ENCODE measurements around the gene GASK1A. TPM values are rescaled to one million over a fixed set of nuclear protein-coding genes. Genes with fewer than 3 reads are reported as not detected.

Gene GASK1A
- polyA plus RNA-seq, 2 of the 4 experiments (the other 2 are of a cell fraction), result not detected

DNA sequence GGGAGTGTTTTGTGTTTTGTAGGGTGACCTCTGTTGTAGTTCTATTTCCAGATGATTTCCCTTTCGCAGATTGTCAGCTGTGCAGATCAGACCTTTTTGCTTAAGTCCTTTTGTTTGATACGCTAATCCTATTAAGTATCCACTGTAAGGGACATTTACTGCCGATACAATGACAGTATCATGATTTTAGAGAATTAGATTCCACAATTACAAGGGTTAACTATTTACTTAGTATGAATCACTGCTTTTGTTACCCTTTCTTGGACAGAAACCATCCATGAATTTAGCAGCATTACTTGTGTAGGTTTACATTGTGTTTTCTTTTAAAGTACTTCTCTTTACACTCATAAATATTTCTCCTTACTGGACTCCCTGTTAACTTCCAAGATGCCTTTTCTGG, 41.8 kb upstream of the GASK1A start (continued):
- TF ChIP-seq BHLHE40 (IDR thresholded peaks at IDR 0.05; ENCODE audit: low read depth, low read length) (no peak), MAZ (IDR thresholded peaks at IDR 0.05; ENCODE audit: borderline replicate concordance, low read depth, low read length) (no peak), PBX3 (IDR thresholded peaks at IDR 0.05) (no peak), MAFK (IDR thresholded peaks at IDR 0.05; ENCODE audit: partially characterized antibody) (no peak), FOXS1 (CRISPR knock-in tag; IDR thresholded peaks at IDR 0.05) (no peak), NPAS2 (CRISPR knock-in tag; IDR thresholded peaks at IDR 0.05; ENCODE audit: borderline replicate concordance) (no peak), HOXA7 (CRISPR knock-in tag; IDR thresholded peaks at IDR 0.05) (no peak), JUNB (IDR thresholded peaks at IDR 0.05) (no peak), NFE2L2 (conservative IDR thresholded peaks at IDR 0.05; ENCODE audit: low read length) (no peak), HOXB5 (CRISPR knock-in tag; IDR thresholded peaks at IDR 0.05) (no peak)

DNA sequence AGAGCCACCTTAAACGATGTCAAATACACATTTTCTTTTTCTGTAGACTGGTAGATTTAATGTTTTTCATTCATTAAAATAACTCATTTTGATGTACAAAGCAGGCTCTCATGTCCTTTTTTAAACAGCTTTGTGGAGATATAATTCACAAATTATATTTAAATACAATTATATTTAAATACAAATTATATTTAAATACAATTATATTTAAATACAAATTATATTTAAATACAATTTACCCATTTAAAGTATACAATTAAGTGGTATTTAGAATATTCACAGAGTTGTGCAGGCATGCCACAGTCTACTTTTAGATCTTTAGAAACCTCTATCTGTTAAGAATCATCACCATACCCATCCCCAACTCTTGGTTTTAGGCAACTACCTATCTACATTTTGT, 36.4 kb upstream of the GASK1A start:
- ATAC-seq, result no peak
- no peak for FAIRE-seq
- 0% methylated on average over 1 of the region's 1 CpG for WGBS (ENCODE audit: missing lambda C conversion rate)
- no peak for TF ChIP-seq HOXB5 (CRISPR knock-in tag; IDR thresholded peaks at IDR 0.05)
- no peak for TF ChIP-seq POLR2AphosphoS2 (conservative IDR thresholded peaks at IDR 0.05; ENCODE audit: low read length)
- no peak for TF ChIP-seq HOXB13 (CRISPR knock-in tag; IDR thresholded peaks at IDR 0.05; ENCODE audit: low read depth)
- TF ChIP-seq, protein P1, sequence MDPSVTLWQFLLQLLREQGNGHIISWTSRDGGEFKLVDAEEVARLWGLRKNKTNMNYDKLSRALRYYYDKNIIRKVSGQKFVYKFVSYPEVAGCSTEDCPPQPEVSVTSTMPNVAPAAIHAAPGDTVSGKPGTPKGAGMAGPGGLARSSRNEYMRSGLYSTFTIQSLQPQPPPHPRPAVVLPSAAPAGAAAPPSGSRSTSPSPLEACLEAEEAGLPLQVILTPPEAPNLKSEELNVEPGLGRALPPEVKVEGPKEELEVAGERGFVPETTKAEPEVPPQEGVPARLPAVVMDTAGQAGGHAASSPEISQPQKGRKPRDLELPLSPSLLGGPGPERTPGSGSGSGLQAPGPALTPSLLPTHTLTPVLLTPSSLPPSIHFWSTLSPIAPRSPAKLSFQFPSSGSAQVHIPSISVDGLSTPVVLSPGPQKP (IDR thresholded peaks at IDR 0.05; ENCODE audit: low read depth, low read length), result no peak
- Histone ChIP-seq H3K9me3 (no peaks in the 10 kb centered on the region), H3K4me1 (no peaks in the 10 kb centered on the region), H3K27ac (no peak overlapping the region), H3K4me3 (no peak overlapping the region), H3K4me2 (no peak overlapping the region)
- CTCF ChIA-PET, result no interaction called here
- POLR2A ChIA-PET, result no interaction called here
- DNase-seq (ENCODE audit: low read depth in 1 of 2, low spot score in 1 of 2), result no peak

- ATAC-seq (no peak), DNase-seq (ENCODE audit: low read depth in 1 of 2, low spot score in 1 of 2) (no peak), FAIRE-seq (no peak)
- Histone ChIP-seq H3K4me1 (no peaks in the 10 kb centered on the region), H3K4me2 (no peak overlapping the region), H3K9me3 (no peaks in the 10 kb centered on the region), H3K27ac (no peak overlapping the region), H3K4me3 (no peak overlapping the region)
- TF ChIP-seq HDAC2 (IDR thresholded peaks at IDR 0.05), result no peak
- no peak for TF ChIP-seq CBX2 (IDR thresholded peaks at IDR 0.05; ENCODE audit: borderline replicate concordance, low read depth)
- no peak for TF ChIP-seq HOXB13 (CRISPR knock-in tag; IDR thresholded peaks at IDR 0.05; ENCODE audit: low read depth)
- TF ChIP-seq ZNF302 (CRISPR knock-in tag; IDR thresholded peaks at IDR 0.05), result no peak
- no peak for TF ChIP-seq ZC3H11A (IDR thresholded peaks at IDR 0.05)
- TF ChIP-seq EP300 (IDR thresholded peaks at IDR 0.05), result no peak
- no peak for TF ChIP-seq ZFP36 (IDR thresholded peaks at IDR 0.05; ENCODE audit: borderline replicate concordance, partially characterized antibody)
- TF ChIP-seq, protein P2, sequence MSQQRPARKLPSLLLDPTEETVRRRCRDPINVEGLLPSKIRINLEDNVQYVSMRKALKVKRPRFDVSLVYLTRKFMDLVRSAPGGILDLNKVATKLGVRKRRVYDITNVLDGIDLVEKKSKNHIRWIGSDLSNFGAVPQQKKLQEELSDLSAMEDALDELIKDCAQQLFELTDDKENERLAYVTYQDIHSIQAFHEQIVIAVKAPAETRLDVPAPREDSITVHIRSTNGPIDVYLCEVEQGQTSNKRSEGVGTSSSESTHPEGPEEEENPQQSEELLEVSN (IDR thresholded peaks at IDR 0.05; ENCODE audit: borderline replicate concordance, low read depth), result no peak
- no peak for TF ChIP-seq MAZ (IDR thresholded peaks at IDR 0.05; ENCODE audit: borderline replicate concordance, low read depth, low read length)
- TF ChIP-seq ZSCAN20 (CRISPR knock-in tag; IDR thresholded peaks at IDR 0.05), result no peak
- TF ChIP-seq KDM1A (IDR thresholded peaks at IDR 0.05; ENCODE audit: low read depth), result no peak
- TF ChIP-seq RNF2 (IDR thresholded peaks at IDR 0.05; ENCODE audit: borderline replicate concordance, low read depth), result no peak
- TF ChIP-seq, protein P3, sequence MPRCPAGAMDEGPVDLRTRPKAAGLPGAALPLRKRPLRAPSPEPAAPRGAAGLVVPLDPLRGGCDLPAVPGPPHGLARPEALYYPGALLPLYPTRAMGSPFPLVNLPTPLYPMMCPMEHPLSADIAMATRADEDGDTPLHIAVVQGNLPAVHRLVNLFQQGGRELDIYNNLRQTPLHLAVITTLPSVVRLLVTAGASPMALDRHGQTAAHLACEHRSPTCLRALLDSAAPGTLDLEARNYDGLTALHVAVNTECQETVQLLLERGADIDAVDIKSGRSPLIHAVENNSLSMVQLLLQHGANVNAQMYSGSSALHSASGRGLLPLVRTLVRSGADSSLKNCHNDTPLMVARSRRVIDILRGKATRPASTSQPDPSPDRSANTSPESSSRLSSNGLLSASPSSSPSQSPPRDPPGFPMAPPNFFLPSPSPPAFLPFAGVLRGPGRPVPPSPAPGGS (IDR thresholded peaks at IDR 0.05), result no peak
- 5% methylated on average over 5 of the region's 5 CpGs for WGBS (ENCODE audit: missing lambda C conversion rate)
- POLR2A ChIA-PET, result no interaction called here
- CTCF ChIA-PET, result no interaction called here
These were observed 33.1 kb upstream of the GASK1A start for GRCh38 chr3:42946050-42946449.

All from A549 (cell line).